ENCODE data around the gene TEX22. TPM values are rescaled to one million over a fixed set of nuclear protein-coding genes. Genes with fewer than 3 reads are reported as not detected.

Gene TEX22
- total RNA-seq = 1 to 10 TPM in 1 of 2 experiments, under 1 TPM in 1; 0.56 to 2.1 TPM

DNA sequence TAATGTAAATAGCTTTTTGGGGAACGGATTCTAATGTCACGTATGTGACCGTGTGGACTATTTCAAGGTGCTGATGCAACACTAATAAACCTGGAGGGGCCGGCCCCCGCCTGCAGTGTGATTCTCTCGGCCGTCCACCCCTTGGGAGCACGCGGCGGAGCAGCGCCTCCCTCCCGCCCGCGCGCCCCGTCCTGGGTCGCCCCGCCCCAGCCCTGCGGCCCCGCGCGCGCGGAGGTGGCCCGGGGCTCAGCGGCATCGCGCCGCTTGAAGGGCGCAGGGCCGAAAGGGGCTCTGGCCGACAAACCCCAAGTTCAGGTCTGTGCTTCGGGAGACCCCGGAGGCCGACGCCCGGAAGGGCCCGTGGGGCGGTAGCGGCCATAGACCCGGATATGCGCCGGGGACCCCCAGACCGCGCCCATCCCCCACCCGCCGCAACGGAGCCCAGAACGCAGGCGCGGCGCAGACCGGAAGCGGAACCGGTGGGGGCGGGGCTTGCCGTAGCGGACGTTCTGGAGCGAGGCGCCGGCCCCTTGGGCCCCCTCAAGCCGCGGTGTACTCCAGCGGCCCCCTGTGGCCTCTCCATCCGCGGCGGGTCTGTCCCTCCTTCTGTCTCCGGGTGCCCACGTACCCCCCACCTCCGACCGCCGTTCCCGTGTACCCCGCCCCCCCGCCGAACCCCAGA, at the start of gene TEX22:
TSS of gene TEX22 (plus strand) at position 495 of the 682 bp plus-strand sequence. CDS start 803 bp downstream, outside the sequence.
- Mint-ChIP-seq H3K4me3 (peak within 1 kb of the TSS; percentile 93), H3K27me3 (no peaks in the 10 kb centered on the region)

GRCh38 chr14:105348945-105349699, 49.2 kb upstream of the TEX22 start:
- H3K27me3 Mint-ChIP-seq = no peaks in the 10 kb centered on the region
- peaks cover 4% of the 10 kb centered on the region for H3K9me3 Mint-ChIP-seq
- no peaks in the 10 kb centered on the region for H3K36me3 Mint-ChIP-seq
- DNase-seq = no peak
- no peak overlapping the region for H3K4me3 Mint-ChIP-seq
- no peak overlapping the region for H3K27ac Mint-ChIP-seq
- peaks cover 2% of the 10 kb centered on the region for H3K4me1 Mint-ChIP-seq

More for the DNA sequence above, at the start of gene TEX22:
- Mint-ChIP-seq H3K9me3 (peaks cover 13% of the 10 kb centered on the region), H3K4me1 (peaks cover 14% of the 10 kb centered on the region), H3K36me3 (peaks cover 39% of the 10 kb centered on the region), H3K27ac (peak within 1 kb of the TSS; percentile 95)
- DNase-seq = peak; percentile 93

DNA sequence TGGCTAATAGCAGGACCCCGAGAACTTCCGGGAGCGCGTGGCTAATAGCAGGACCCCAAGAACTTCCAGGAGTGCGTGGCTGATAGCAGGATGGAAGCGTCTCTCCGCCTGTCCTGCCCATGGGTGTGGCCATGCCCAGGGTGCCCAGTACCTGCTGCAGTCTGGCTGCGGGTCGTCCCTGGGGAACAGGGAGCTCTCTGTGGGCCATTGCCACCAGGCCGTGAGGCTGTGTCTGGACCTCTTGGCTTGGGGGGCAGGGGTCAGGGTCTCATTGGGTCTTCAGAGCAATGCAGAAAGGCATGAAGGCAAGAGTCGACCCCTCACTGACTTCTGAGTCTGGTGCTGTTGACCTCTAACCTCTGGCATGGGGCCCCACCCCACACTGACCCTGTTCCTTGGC, 48.3 kb upstream of the TEX22 start:
- DNase-seq = no peak
- no peaks in the 10 kb centered on the region for H3K36me3 Mint-ChIP-seq
- no peak overlapping the region for H3K4me3 Mint-ChIP-seq

GRCh38 chr14:105350450-105351244, 47.7 kb upstream of the TEX22 start:
- H3K27ac Mint-ChIP-seq = no peak overlapping the region
- no peaks in the 10 kb centered on the region for H3K36me3 Mint-ChIP-seq
- H3K27me3 Mint-ChIP-seq = no peaks in the 10 kb centered on the region
- no peak overlapping the region for H3K4me3 Mint-ChIP-seq
- DNase-seq = no peak
- H3K9me3 Mint-ChIP-seq = peaks cover 1% of the 10 kb centered on the region
- no peaks in the 10 kb centered on the region for H3K4me1 Mint-ChIP-seq

More for the DNA sequence above, 48.3 kb upstream of the TEX22 start:
- Mint-ChIP-seq H3K4me1 (no peaks in the 10 kb centered on the region), H3K27ac (no peak overlapping the region), H3K9me3 (peaks cover 4% of the 10 kb centered on the region), H3K27me3 (no peaks in the 10 kb centered on the region)

DNA sequence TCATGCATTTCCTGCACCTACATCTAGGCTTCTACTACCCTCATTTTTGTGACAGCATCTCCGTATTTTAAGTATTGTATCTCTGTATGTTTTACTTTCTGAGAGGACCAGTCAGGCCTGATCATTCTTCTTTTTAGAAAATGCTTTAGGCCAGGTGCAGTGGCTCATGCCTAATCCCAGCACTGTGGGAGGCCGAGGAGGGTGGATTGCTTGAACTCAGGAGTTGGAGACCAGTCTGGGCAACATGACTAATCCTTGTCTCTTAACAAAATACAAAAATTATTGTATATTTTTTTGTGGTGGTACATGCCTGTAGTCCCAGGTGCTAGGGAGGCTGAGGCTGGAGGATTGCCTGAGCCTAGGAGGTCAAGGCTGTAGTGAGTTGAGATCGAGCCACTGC, 46.9 kb upstream of the TEX22 start:
- Mint-ChIP-seq H3K36me3 (no peaks in the 10 kb centered on the region), H3K27ac (no peak overlapping the region), H3K4me1 (no peaks in the 10 kb centered on the region), H3K4me3 (no peak overlapping the region), H3K9me3 (no peaks in the 10 kb centered on the region), H3K27me3 (no peaks in the 10 kb centered on the region)
- DNase-seq = no peak

DNA sequence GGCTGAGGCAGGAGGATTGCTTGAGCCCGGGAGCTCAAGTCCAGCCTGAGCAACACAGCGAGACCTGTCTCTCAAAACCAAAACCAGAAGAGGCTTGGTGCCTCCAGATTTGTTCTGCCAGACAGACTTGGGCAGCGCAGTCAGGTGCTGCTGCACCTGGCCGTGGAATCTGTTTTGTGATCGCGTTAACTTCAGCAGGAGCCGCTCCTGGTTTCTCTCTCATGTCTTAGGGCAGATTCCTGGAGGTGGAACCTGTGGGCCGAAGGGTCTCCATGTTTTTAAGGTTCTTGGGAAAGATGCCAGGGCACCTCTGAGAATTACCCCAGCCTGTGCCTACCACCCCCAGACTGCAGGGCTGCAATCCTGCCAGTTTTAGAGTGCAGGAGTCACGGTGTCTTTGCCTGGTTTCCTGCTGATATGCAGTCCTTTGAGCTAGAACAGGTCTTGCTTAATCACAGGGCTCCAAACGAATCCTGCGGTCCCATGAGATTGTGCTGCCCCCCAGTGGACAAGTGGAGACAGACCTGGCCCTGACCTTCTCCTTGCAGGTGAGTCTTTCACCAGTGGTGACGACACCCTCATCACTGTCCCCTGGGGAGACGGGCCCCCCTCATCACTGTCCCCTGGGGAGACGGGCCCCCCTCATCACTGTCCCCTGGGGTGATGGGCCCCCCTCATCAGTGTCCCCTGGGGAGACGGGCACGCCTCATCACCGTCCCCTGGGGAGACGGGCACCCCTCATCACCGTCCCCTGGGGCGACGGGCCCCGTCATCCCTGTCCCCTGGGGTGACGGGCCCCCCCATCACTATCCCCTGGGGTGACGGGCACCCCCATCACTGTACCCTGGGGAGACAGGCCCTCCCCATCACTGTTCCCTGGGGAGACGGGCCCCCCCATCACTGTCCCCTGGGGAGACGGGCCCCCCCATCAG, 46.2 kb upstream of the TEX22 start:
- Mint-ChIP-seq H3K27ac (no peak overlapping the region), H3K9me3 (no peaks in the 10 kb centered on the region), H3K4me1 (no peaks in the 10 kb centered on the region), H3K27me3 (no peaks in the 10 kb centered on the region), H3K36me3 (no peaks in the 10 kb centered on the region), H3K4me3 (no peak overlapping the region)
- DNase-seq = peak; percentile 84

DNA sequence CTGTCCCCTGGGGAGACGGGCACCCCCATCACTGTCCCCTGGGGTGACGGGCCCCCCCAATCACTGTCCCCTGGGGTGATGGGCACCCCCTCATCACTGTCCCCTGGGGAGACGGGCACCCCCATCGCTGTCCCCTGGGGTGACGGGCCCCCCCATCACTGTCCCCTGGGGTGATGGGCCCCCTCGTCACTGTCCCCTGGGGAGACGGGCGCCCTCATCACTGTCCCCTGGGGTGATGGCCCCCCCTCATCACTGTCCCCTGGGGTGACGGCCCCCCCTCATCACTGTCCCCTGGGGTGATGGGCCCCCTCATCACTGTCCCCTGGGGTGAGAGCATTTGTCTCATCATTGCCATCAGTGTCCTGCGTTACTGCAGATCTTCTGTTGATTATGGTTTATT, 45.2 kb upstream of the TEX22 start:
- no peaks in the 10 kb centered on the region for H3K9me3 Mint-ChIP-seq
- DNase-seq = no peak
- H3K27ac Mint-ChIP-seq = no peak overlapping the region
- H3K4me3 Mint-ChIP-seq = no peak overlapping the region
- H3K4me1 Mint-ChIP-seq = no peaks in the 10 kb centered on the region
- no peaks in the 10 kb centered on the region for H3K27me3 Mint-ChIP-seq
- H3K36me3 Mint-ChIP-seq = no peaks in the 10 kb centered on the region

GRCh38 chr14:105354541-105354940, 43.8 kb upstream of the TEX22 start:
- Mint-ChIP-seq H3K27ac (no peak overlapping the region), H3K27me3 (no peaks in the 10 kb centered on the region), H3K9me3 (no peaks in the 10 kb centered on the region)

GRCh38 chr14:105355049-105355575, 43.2 kb upstream of the TEX22 start:
- H3K4me3 Mint-ChIP-seq = no peak overlapping the region
- H3K9me3 Mint-ChIP-seq = no peaks in the 10 kb centered on the region
- no peaks in the 10 kb centered on the region for H3K27me3 Mint-ChIP-seq
- H3K27ac Mint-ChIP-seq = no peak overlapping the region
- no peaks in the 10 kb centered on the region for H3K36me3 Mint-ChIP-seq
- no peaks in the 10 kb centered on the region for H3K4me1 Mint-ChIP-seq
- no peak for DNase-seq

More at GRCh38 chr14:105354541-105354940, 43.8 kb upstream of the TEX22 start:
- Mint-ChIP-seq H3K4me3 (no peak overlapping the region), H3K4me1 (no peaks in the 10 kb centered on the region), H3K36me3 (no peaks in the 10 kb centered on the region)
- no peak for DNase-seq

GRCh38 chr14:105355850-105356604, 42.3 kb upstream of the TEX22 start:
- no peak for DNase-seq
- no peak overlapping the region for H3K4me3 Mint-ChIP-seq

GRCh38 chr14:105356927-105357326, 41.4 kb upstream of the TEX22 start:
- no peaks in the 10 kb centered on the region for H3K4me1 Mint-ChIP-seq
- no peaks in the 10 kb centered on the region for H3K36me3 Mint-ChIP-seq
- H3K27ac Mint-ChIP-seq = no peak overlapping the region
- no peak overlapping the region for H3K4me3 Mint-ChIP-seq
- no peaks in the 10 kb centered on the region for H3K27me3 Mint-ChIP-seq
- DNase-seq = no peak
- H3K9me3 Mint-ChIP-seq = no peaks in the 10 kb centered on the region

More at GRCh38 chr14:105355850-105356604, 42.3 kb upstream of the TEX22 start:
- Mint-ChIP-seq H3K27me3 (no peaks in the 10 kb centered on the region), H3K4me1 (no peaks in the 10 kb centered on the region), H3K27ac (no peak overlapping the region), H3K9me3 (no peaks in the 10 kb centered on the region), H3K36me3 (no peaks in the 10 kb centered on the region)

DNA sequence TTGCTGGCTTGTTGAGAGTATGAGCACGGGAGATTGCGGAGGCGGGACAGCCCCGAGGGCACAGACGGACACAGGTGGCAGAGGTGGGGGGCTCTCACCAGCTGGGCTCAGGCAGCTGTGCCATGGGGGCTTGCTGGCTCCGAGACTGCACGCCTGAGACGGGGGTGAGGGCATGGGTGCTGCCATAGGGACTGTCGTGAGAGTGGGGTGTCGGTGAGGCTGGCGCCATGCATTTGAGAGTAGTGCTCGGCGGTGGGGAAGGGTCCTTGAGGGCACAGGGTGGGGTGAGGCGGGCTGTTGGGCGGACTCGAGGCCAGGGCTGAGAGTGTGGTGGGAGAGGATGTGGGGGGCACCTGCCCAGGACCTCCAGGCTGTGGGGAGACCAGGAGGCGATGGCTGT, 40.7 kb upstream of the TEX22 start:
- H3K4me3 Mint-ChIP-seq = no peak overlapping the region
- no peaks in the 10 kb centered on the region for H3K27me3 Mint-ChIP-seq
- H3K27ac Mint-ChIP-seq = no peak overlapping the region
- no peaks in the 10 kb centered on the region for H3K9me3 Mint-ChIP-seq
- H3K4me1 Mint-ChIP-seq = peaks cover under 1% of the 10 kb centered on the region
- no peak for DNase-seq
- no peaks in the 10 kb centered on the region for H3K36me3 Mint-ChIP-seq

GRCh38 chr14:105358140-105358846, 40.0 kb upstream of the TEX22 start:
- Mint-ChIP-seq H3K36me3 (no peaks in the 10 kb centered on the region), H3K4me1 (peaks cover 4% of the 10 kb centered on the region), H3K4me3 (no peak overlapping the region), H3K27ac (no peak overlapping the region), H3K9me3 (no peaks in the 10 kb centered on the region), H3K27me3 (no peaks in the 10 kb centered on the region)
- no peak for DNase-seq

Measured in activated naive CD8-positive, alpha-beta T cell treated with anti-CD3 and anti-CD28 coated beads for 36 hours (primary cell).